Neural progenitor cell (in vitro differentiated cells): Measurements from ENCODE around the gene NOP53. TPM values are rescaled to one million over a fixed set of nuclear protein-coding genes. Genes with fewer than 3 reads are reported as not detected.
"Not testable (repeated sequence)": the region's sequence is repeated elsewhere in the genome, so short reads cannot be mapped to it uniquely, and the experiment has no call there.

Experiments used
- DNase-seq: peaks from one replicate; pipeline ENCODE4 v3.0.0-alpha.2; 2016; ENCODE audit warnings: low spot score
- H2AFZ ChIP-seq: fragments of 200-600 bp; sonication (generic); replicated peaks from 2 replicates; pipeline ENCODE4 v1.6.1; 2016; ENCODE audit warnings: antibody characterized with exemption
- H3F3A ChIP-seq: fragments of 200-600 bp; sonication (generic); 2 replicates; pipeline ENCODE4 v1.6.1; 2016; ENCODE audit warnings: antibody characterized with exemption, low read depth
- H3K27ac ChIP-seq: fragments of 200-600 bp; sonication (generic); 2 replicates; pipeline ENCODE4 v1.5.1; 2016; ENCODE audit warnings: mild to moderate bottlenecking
- H3K27me3 ChIP-seq: fragments of 200-600 bp; sonication (generic); 2 replicates; pipeline ENCODE4 v1.6.1; 2016; ENCODE audit warnings: mild to moderate bottlenecking, moderate library complexity
- H3K36me3 ChIP-seq: fragments of 200-600 bp; sonication (generic); 2 replicates; pipeline ENCODE4 v1.5.1; 2016
- H3K4me1 ChIP-seq: fragments of 200-600 bp; sonication (generic); 2 replicates; pipeline ENCODE4 v1.6.1; 2016; ENCODE audit warnings: mixed run types
- H3K4me2 ChIP-seq: fragments of 200-600 bp; sonication (generic); 2 replicates; pipeline ENCODE4 v1.6.1; 2016
- H3K4me3 ChIP-seq: fragments of 200-600 bp; sonication (generic); 2 replicates; pipeline ENCODE4 v1.5.1; 2016
- H3K79me2 ChIP-seq: fragments of 200-600 bp; sonication (generic); 2 replicates; pipeline ENCODE4 v1.6.1; 2016; ENCODE audit warnings: low read depth
- H3K9ac ChIP-seq: fragments of 200-600 bp; sonication (generic); 2 replicates; pipeline ENCODE4 v1.6.1; 2016
- H3K9me3 ChIP-seq: fragments of 200-600 bp; sonication (generic); 2 replicates; pipeline ENCODE4 v1.5.1; 2016; ENCODE audit warnings: low read depth
- H4K20me1 ChIP-seq: fragments of 200-600 bp; sonication (generic); 2 replicates; pipeline ENCODE4 v1.6.1; 2016; ENCODE audit warnings: low read depth
- H3K27ac Mint-ChIP-seq: 3 replicates; pipeline ENCODE4 v1.8.0; 2021; ENCODE audit warnings: mixed read lengths
- H3K27me3 Mint-ChIP-seq: 2 replicates; pipeline ENCODE4 v1.8.0; 2022; ENCODE audit warnings: low read depth, mild to moderate bottlenecking, inconsistent platforms, moderate library complexity, mixed read lengths; ENCODE audit not compliant: insufficient read depth
- H3K36me3 Mint-ChIP-seq: 3 replicates; pipeline ENCODE4 v1.8.0; 2021; ENCODE audit warnings: mixed read lengths
- H3K4me1 Mint-ChIP-seq: 3 replicates; pipeline ENCODE4 v1.8.0; 2021; ENCODE audit warnings: mixed read lengths
- H3K4me3 Mint-ChIP-seq: 3 replicates; pipeline ENCODE4 v1.8.0; 2021; ENCODE audit warnings: mild to moderate bottlenecking, moderate library complexity, mixed read lengths
- H3K9me3 Mint-ChIP-seq: 3 replicates; pipeline ENCODE4 v1.8.0; 2020; ENCODE audit warnings: mixed read lengths
- EZH2 ChIP-seq: fragments of 200-600 bp; sonication (generic); IDR thresholded peaks from 2 replicates; pipeline ENCODE4 v1.6.1; 2017; ENCODE audit warnings: antibody characterized with exemption, mild to moderate bottlenecking, moderate library complexity
- EZH2phosphoT487 ChIP-seq: fragments of 200-600 bp; sonication (generic); IDR thresholded peaks from 2 replicates; pipeline ENCODE4 v1.6.1; 2017; ENCODE audit warnings: antibody characterized with exemption
- total RNA-seq: library from RNA; depleted of rRNA; stranded (reverse); fragments of >200 nt; gene quantifications from 2 replicates; pipeline ENCODE4 v1.2.3, GENCODE V29; 2015; ENCODE audit warnings: low replicate concordance
- TF ChIP-seq, protein P1 (sequence below): fragments of 200-600 bp; sonication (generic); IDR thresholded peaks from 2 replicates; pipeline ENCODE4 v1.5.1; 2017; ENCODE audit warnings: antibody characterized with exemption, mild to moderate bottlenecking

NOP53 gene
- total RNA-seq, 1 donor from 2014 or later = 101 TPM

DNA sequence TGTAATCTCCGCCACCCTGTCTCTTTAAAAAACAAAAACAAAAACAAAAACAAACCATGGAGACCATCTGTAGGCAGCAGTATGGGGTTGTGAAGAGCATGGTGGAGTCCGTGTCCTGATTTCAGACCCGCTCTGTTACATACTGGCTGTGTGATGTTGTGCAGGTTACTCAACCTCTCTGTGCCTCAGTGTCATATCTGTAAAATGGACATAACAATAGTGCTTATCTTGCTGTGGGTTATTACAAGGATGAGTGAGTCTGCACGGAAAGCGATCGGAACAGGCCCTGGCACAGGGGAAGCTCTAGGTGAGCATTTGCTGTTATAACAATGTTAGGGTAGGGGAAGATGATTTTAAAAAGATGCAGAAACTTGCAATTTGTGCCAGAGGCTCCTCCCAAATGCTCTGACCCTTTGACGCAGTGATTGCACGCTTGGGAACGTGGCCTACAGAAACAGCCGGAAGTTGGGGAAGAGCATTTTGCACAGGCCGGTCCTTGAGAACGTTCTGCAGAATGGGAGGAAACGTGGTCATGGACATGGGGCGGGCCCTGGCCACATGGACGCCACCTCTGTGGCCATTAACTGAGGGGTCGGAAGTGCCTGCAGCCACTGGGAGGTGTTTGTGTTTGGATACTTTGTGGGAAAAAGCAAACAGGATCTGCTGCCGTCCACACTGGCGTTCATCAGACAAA is 17.4 kb downstream of the NOP53 start:
- H4K20me1 ChIP-seq = no peaks in the 10 kb centered on the region
- no peaks in the 10 kb centered on the region for H3K36me3 ChIP-seq
- peaks cover 11% of the 10 kb centered on the region for H3K36me3 Mint-ChIP-seq
- no peaks in the 10 kb centered on the region for H3K27me3 Mint-ChIP-seq
- TF ChIP-seq, protein P1, sequence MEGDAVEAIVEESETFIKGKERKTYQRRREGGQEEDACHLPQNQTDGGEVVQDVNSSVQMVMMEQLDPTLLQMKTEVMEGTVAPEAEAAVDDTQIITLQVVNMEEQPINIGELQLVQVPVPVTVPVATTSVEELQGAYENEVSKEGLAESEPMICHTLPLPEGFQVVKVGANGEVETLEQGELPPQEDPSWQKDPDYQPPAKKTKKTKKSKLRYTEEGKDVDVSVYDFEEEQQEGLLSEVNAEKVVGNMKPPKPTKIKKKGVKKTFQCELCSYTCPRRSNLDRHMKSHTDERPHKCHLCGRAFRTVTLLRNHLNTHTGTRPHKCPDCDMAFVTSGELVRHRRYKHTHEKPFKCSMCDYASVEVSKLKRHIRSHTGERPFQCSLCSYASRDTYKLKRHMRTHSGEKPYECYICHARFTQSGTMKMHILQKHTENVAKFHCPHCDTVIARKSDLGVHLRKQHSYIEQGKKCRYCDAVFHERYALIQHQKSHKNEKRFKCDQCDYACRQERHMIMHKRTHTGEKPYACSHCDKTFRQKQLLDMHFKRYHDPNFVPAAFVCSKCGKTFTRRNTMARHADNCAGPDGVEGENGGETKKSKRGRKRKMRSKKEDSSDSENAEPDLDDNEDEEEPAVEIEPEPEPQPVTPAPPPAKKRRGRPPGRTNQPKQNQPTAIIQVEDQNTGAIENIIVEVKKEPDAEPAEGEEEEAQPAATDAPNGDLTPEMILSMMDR = no peak
- TF ChIP-seq EZH2phosphoT487 (no peak), EZH2 (no peak)
- H3K27ac ChIP-seq = no peak overlapping the region
- H3K9ac ChIP-seq = no peak overlapping the region
- H3K4me3 Mint-ChIP-seq = no peak overlapping the region
- no peak overlapping the region for H2AFZ ChIP-seq
- no peak for DNase-seq
- no peaks in the 10 kb centered on the region for H3K4me1 ChIP-seq
- no peak overlapping the region for H3K27ac Mint-ChIP-seq
- H3K4me2 ChIP-seq = no peak overlapping the region
- H3K9me3 Mint-ChIP-seq = peaks cover 2% of the 10 kb centered on the region
- H3K4me1 Mint-ChIP-seq = peaks cover 4% of the 10 kb centered on the region
- no peaks in the 10 kb centered on the region for H3K27me3 ChIP-seq
- no peak overlapping the region for H3K4me3 ChIP-seq
- H3F3A ChIP-seq = peaks cover 12% of the 10 kb centered on the region
- no peaks in the 10 kb centered on the region for H3K79me2 ChIP-seq
- no peaks in the 10 kb centered on the region for H3K9me3 ChIP-seq

GRCh38 chr19:47764705-47765104 is 19.4 kb downstream of the NOP53 start:
- not testable (repeated sequence) for H3K4me3 Mint-ChIP-seq, H3K4me1 ChIP-seq, H3K4me2 ChIP-seq, H3K9me3 ChIP-seq, H3K27ac Mint-ChIP-seq, DNase-seq, H2AFZ ChIP-seq, H3K9ac ChIP-seq, H3K27me3 ChIP-seq, H3K79me2 ChIP-seq, H3K27ac ChIP-seq, H3K4me1 Mint-ChIP-seq, H3K4me3 ChIP-seq, H3K36me3 Mint-ChIP-seq, H3K36me3 ChIP-seq, H3K9me3 Mint-ChIP-seq, H3K27me3 Mint-ChIP-seq, H4K20me1 ChIP-seq
- peaks cover 12% of the 10 kb centered on the region for H3F3A ChIP-seq

DNA sequence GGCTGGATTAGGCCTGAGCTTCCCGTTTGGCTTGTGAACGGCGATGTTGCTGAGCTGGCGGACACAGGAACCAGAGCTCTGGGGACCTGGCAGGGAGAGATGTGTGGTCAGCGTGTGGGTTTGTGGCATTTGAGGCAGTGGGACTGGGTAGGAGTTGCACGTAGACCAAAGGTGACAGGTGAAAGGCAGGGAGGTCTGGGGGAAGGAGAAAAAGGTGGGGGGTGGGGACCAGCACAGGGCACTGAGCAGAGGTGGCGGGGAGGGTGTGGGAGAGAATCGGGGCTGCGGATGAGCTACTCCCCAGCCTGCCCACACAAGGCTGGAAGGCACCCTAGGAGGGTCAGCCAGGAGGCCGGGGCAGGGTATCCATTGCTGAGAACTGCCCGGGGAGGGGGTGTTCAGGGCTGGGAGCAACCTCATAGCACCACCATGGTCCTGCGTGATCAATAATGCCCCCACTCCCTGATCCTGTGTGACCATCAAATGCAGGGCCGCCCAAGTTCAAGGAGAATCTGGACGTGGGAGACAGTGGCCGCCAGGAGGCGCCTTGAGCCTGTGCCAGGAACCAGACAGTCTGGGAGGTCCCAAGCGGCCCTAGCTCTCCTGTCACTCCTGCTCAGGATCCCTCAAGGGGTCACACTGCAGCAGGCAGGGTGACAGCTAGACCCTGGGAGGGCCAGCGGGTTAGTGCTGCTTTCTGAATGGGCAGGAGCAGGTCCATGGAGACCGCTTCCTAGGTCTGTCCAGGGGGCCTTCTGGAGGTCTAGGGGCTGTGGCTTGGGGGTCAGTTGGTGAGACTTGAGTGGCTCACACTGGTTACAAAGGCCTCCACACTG is 20.4 kb downstream of the NOP53 start:
- no peak overlapping the region for H3K4me3 Mint-ChIP-seq
- no peak overlapping the region for H2AFZ ChIP-seq
- H3K36me3 Mint-ChIP-seq = no peaks in the 10 kb centered on the region
- peaks cover 10% of the 10 kb centered on the region for H3K4me1 Mint-ChIP-seq
- TF ChIP-seq EZH2 = no peak
- TF ChIP-seq, protein P1 = peak; percentile 77
- H3K9me3 ChIP-seq = no peaks in the 10 kb centered on the region
- H3K27ac Mint-ChIP-seq = peak overlapping the region; percentile 84
- peaks cover 6% of the 10 kb centered on the region for H3K27me3 Mint-ChIP-seq
- no peaks in the 10 kb centered on the region for H3K27me3 ChIP-seq
- peaks cover 6% of the 10 kb centered on the region for H3K4me1 ChIP-seq
- no peaks in the 10 kb centered on the region for H3K79me2 ChIP-seq
- H4K20me1 ChIP-seq = no peaks in the 10 kb centered on the region
- peak; percentile 78 for DNase-seq
- H3K9me3 Mint-ChIP-seq = no peaks in the 10 kb centered on the region
- H3K4me3 ChIP-seq = no peak overlapping the region
- peaks cover 7% of the 10 kb centered on the region for H3F3A ChIP-seq
- H3K36me3 ChIP-seq = no peaks in the 10 kb centered on the region
- no peak overlapping the region for H3K27ac ChIP-seq
- no peak overlapping the region for H3K4me2 ChIP-seq
- no peak overlapping the region for H3K9ac ChIP-seq

DNA sequence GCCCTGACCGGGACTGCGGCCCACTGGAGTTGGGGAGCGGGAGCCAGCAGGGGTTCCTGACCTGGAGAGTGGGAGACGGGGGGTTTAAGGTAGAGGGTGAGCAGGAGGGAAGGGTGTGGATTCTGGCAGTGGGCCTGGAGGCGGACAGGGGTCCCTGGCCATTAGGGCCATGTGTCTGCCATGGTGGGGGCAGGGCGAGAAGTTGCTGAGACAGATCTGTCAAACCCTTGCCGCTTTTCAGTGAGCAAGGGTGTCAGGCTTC is 20.9 kb downstream of the NOP53 start:
- no peaks in the 10 kb centered on the region for H3K9me3 Mint-ChIP-seq
- Histone ChIP-seq H2AFZ (no peak overlapping the region), H3K4me1 (peaks cover 6% of the 10 kb centered on the region), H3K4me3 (no peak overlapping the region), H3K36me3 (no peaks in the 10 kb centered on the region), H3K9ac (no peak overlapping the region), H3K4me2 (no peak overlapping the region), H3K27me3 (no peaks in the 10 kb centered on the region), H4K20me1 (no peaks in the 10 kb centered on the region), H3K79me2 (no peaks in the 10 kb centered on the region), H3K9me3 (no peaks in the 10 kb centered on the region), H3K27ac (no peak overlapping the region), H3F3A (peaks cover 3% of the 10 kb centered on the region)
- peaks cover 13% of the 10 kb centered on the region for H3K4me1 Mint-ChIP-seq
- peaks cover 6% of the 10 kb centered on the region for H3K27me3 Mint-ChIP-seq
- H3K27ac Mint-ChIP-seq = no peak overlapping the region
- TF ChIP-seq, protein P1 = no peak
- no peaks in the 10 kb centered on the region for H3K36me3 Mint-ChIP-seq
- DNase-seq = no peak
- no peak overlapping the region for H3K4me3 Mint-ChIP-seq
